Jurkat, Clone E6-1 (cell line): ENCODE results near the gene SLAMF6.

Experiments
- DNase-seq: peaks from one replicate; pipeline ENCODE4 v3.0.0-alpha.2; 2011; ENCODE audit warnings: low read depth, low spot score
- H3K4me3 ChIP-seq: 2 replicates; pipeline ENCODE4 v1.5.1; 2011; ENCODE audit warnings: mild to moderate bottlenecking, low read length, control low read depth, moderate library complexity

SLAMF6 gene

DNA sequence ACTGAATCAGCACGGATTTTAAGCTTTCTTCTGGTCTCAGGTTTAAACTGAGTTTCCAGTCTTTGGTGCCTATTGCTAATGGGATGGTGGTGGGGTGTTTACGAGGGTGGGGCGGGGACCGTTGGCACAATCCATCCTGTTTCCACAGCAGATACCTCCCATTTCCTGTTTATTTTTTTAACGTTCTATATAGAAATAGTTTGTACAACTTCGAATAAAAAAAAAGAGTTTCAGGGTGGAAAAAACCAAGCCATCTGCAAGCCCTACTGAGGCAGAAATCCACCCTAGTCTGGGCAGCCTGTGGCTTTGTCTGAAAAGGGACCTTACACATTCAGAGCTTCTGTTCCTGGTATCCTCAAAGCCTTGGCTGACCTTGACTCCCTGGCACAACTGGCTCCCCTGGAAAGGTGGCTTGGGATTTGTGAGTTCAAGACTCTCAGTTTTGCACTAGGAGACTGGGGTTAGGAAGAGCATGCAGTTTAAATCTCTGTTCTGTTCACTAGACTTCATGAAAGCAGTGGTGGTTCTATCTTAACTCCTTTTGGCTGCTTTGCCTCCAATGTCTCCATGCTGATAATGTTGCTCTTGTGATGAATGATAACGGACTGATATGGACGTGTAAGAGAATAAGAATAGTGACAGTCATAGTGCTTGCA lies 76.0 kb downstream of the SLAMF6 start:
- peak; percentile 37 for DNase-seq
- H3K4me3 ChIP-seq = no peak overlapping the region

DNA sequence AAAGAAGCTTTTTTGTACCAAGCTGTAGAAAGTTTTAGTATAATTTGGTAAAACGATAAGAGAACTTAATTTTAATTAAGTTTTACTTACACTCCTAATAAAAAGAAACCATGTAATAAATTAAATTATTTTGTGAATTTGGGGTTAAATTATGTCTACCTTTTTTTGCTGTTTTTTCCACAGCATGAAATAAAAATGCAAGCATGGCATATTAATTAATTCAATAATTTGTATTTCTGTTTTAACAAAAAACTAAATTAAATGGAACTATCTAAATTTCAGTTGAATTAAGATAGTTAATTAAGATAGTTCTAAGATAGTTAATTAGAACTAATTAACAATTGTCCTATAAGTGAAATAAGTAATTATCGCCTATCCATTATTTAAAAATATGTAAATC lies 83.3 kb downstream of the SLAMF6 start:
- no peak for DNase-seq
- H3K4me3 ChIP-seq = no peak overlapping the region

GRCh38 chr1:160438935-160439334 lies 84.1 kb downstream of the SLAMF6 start:
- no peak overlapping the region for H3K4me3 ChIP-seq
- DNase-seq = no peak

DNA sequence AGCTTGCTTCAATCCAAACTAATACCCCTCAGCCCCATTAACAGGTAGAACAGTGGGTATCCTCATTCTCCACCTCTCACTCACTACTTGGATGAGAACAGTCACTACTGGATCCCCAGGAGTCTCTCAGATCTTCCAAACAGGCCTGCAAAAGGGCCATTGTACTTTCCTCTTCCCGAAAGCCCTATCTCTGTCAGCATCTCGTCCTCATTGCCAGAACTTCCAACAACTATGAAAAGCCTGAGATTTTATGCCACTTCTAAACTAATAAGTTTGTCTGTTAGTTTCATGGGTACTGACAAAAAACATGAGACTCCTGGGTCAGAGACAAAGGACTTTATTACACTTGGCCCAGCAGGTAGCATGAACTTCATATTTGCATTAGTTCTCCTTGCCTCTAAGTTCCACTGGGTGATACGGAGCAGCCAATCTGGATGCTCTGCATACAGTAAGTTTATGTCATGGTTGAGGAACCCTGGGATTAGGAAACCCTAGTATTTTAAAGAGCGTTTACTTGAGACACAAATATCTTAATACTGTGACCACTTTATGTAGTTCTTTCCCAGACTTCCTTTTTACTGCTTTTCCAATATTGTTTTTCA lies 84.6 kb downstream of the SLAMF6 start:
- DNase-seq = no peak
- peak overlapping the region; percentile 34 for H3K4me3 ChIP-seq

DNA sequence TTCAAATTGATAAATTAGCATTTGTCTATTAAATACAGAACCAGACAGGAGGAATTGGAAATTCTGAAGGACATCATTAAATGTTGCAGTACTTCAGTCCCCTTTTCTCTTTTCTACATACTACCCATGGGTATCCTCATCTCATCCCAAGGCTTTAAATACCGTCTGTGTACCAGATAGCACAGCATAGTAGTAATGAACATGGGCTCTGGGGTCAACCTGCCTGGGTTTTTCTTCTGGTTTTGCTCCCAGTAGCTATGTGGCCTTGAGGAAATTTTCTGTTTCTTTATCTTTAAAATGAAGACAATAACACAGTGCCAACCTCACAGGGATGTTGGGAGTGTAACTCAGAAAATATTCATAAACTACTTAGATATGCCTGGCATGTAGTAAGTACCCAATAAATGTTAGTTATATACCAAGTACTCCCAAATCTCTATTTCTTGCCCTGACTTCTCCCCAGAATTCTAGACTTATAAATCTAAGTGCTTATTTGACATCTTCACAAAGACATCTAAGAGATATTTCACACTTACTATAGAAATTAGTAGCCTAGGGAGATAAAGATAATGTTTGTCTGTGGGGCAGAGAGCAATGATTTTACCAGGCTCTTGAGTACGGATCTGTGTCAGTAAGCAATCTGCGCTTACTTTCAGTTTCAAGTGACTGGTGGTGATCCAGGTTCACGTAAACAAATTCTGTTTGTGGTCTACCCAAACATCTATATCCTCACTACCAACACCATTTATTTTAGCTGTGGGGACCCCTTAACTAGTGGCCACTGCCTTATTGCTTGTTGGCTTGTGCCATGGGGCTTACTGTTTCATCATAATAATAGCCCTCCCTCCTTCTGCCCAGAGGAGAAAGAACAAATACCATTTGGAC lies 85.4 kb downstream of the SLAMF6 start:
- DNase-seq = peak; percentile 55
- H3K4me3 ChIP-seq = peak overlapping the region; percentile 34

DNA sequence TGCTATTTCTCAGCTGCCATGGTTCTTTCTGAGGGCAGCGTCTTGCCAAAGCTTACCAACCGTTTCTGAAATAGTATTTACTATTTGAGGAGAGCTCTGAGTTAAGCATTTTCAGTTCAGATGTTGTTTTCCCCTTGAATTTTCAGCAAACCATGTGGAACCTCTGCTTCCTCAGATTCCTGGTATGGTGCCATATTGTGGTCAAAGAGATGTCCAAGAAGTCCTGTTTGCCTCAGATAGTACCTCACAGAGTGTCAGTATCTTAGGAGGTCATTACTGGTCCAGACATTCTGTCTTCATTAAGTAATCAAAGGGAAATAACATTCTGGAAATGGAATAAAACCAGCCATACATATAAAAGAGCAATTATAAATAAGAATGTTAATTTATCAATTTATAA lies 86.1 kb downstream of the SLAMF6 start:
- no peak for DNase-seq
- H3K4me3 ChIP-seq = no peak overlapping the region
